K562 (cell line): ENCODE measurements around the gene SCAPER. TPM values are rescaled to one million over a fixed set of nuclear protein-coding genes. Genes with fewer than 3 reads are reported as not detected.

Experiments
- ATAC-seq: fragments of 200-7000 bp; cut with Tn5 transposase; 3 replicates; pipeline ENCODE4 v1.9.1; 2020; ENCODE audit warnings: moderate library complexity
- BruUV-seq: library from RNA; stranded (reverse); fragments of 400-500 nt; replicated peaks from 2 replicates; lab custom pipeline; 2021; lab: Mats Ljungman, UMichigan
- CTCF ChIA-PET: fragments of 300-600 bp; formaldehyde crosslinking; extraction: SDS; loops from one replicate; lab custom pipeline; 2021; ENCODE audit warnings: low intra/inter-chr PET ratio; lab: Yijun Ruan, JAX
- POLR2A ChIA-PET: fragments of 300-600, 350-650 bp; sonication (Branson Sonifier 250); formaldehyde crosslinking; extraction: SDS; loops from one replicate; lab custom pipeline; 2021; ENCODE audit warnings: antibody characterized with exemption, inconsistent platforms; lab: Yijun Ruan, JAX
- DNase-seq, 4 experiments: peaks; one replicate each; pipeline versions ENCODE4 v3.0.0 to v3.0.0-alpha.2; 2011 to 2018; ENCODE audit warnings: low spot score in 3 of 4, mixed read lengths in 3 of 4; ENCODE audit errors: extremely low read depth in 1 of 4
- FAIRE-seq: peaks from 2 replicates; lab custom pipeline; 2011; peaks lifted over from hg19 to GRCh38; lab: Jason Lieb, UNC
- H2AFZ ChIP-seq: 2 replicates; pipeline ENCODE4 v1.6.0; 2011; ENCODE audit warnings: low read depth, low read length, control low read depth, inconsistent platforms
- H3K27ac ChIP-seq: fragments of 200-600 bp; 3 replicates; pipeline ENCODE4 v1.8.0; 2011; ENCODE audit warnings: low read depth, mild to moderate bottlenecking, control low read depth, inconsistent platforms, low read length, moderate library complexity, mixed read lengths; ENCODE audit errors: extremely low read depth
- H3K27me3 ChIP-seq, 2 experiments: fragments of 300-600 bp in 1 of 2; 2 replicates in 1 of 2; 3 replicates in 1 of 2; pipeline versions ENCODE4 v1.6.0 to v1.8.0; 2011; ENCODE audit warnings: inconsistent platforms in 2 of 2, low read length in 2 of 2, mild to moderate bottlenecking in 1 of 2, mixed read lengths in 1 of 2, moderate library complexity in 1 of 2; ENCODE audit not compliant: control insufficient read depth in 2 of 2, insufficient read depth in 2 of 2
- H3K36me3 ChIP-seq: fragments of 300-600 bp; 3 replicates; pipeline ENCODE4 v1.8.0; 2011; ENCODE audit warnings: mild to moderate bottlenecking, low read length, inconsistent platforms; ENCODE audit not compliant: control insufficient read depth, insufficient read depth
- H3K4me1 ChIP-seq, 2 experiments: fragments of 200-600 bp in 1 of 2; replicated peaks in 1 of 2; 2 replicates in 1 of 2; 3 replicates in 1 of 2; pipeline versions ENCODE4 v1.5.1 to v1.8.0; 2011; ENCODE audit warnings: inconsistent platforms in 2 of 2, low read length in 2 of 2, mild to moderate bottlenecking in 1 of 2, mixed read lengths in 1 of 2, moderate library complexity in 1 of 2; ENCODE audit not compliant: control insufficient read depth in 2 of 2, insufficient read depth in 2 of 2
- H3K4me2 ChIP-seq: 2 replicates; pipeline ENCODE4 v1.6.1; 2011; ENCODE audit warnings: low read length, control low read depth, inconsistent platforms, mixed read lengths; ENCODE audit not compliant: insufficient read depth
- H3K4me3 ChIP-seq: fragments of 200-600 bp; sonication (generic), shearing (Covaris generic); 2 replicates; pipeline ENCODE4 v1.5.1; 2016; ENCODE audit warnings: control low read depth, inconsistent platforms
- H3K79me2 ChIP-seq: fragments of 200-600 bp; 3 replicates; pipeline ENCODE4 v1.8.0; 2011; ENCODE audit warnings: low read length, inconsistent platforms; ENCODE audit not compliant: control insufficient read depth, insufficient read depth
- H3K9ac ChIP-seq, 2 experiments: 2 replicates each; pipeline versions ENCODE4 v1.6.0 to v1.6.1; 2011; ENCODE audit warnings: low read depth in 2 of 2, low read length in 2 of 2, control low read depth in 1 of 2, inconsistent platforms in 1 of 2, mild to moderate bottlenecking in 1 of 2, mixed read lengths in 1 of 2; ENCODE audit not compliant: insufficient read depth in 1 of 2
- H3K9me1 ChIP-seq: one replicate; pipeline ENCODE4 v1.6.0; 2011; ENCODE audit warnings: inconsistent platforms, mild to moderate bottlenecking, low read length, moderate library complexity; ENCODE audit not compliant: control insufficient read depth, insufficient read depth
- H3K9me3 ChIP-seq: replicated peaks from 2 replicates; pipeline ENCODE4 v1.5.1; 2011; ENCODE audit warnings: low read depth, low read length, inconsistent platforms; ENCODE audit not compliant: control insufficient read depth, insufficient read depth
- H4K20me1 ChIP-seq: replicated peaks from 2 replicates; pipeline ENCODE4 v1.6.1; 2011; ENCODE audit warnings: low read length, inconsistent platforms, mixed read lengths; ENCODE audit not compliant: control insufficient read depth, insufficient read depth
- CBX3 ChIP-seq, 2 experiments: IDR thresholded peaks; 1 replicate in 1 of 2; 2 replicates in 1 of 2; pipeline ENCODE4 v1.6.1; 2012; ENCODE audit warnings: inconsistent platforms in 2 of 2, low read length in 2 of 2, borderline replicate concordance in 1 of 2, control low read depth in 1 of 2
- GABPB1 ChIP-seq: sonication (generic); formaldehyde crosslinking; IDR thresholded peaks from 2 replicates; pipeline ENCODE4 v1.8.0; 2022; ENCODE audit warnings: mild to moderate bottlenecking, missing genetic modification reagents
- TRIM28 ChIP-seq: fragments of 450-650 bp; IDR thresholded peaks from 2 replicates; pipeline ENCODE4 v1.6.1; 2017
- ZNF280A ChIP-seq: fragments of 450-650 bp; IDR thresholded peaks from 2 replicates; pipeline ENCODE4 v1.6.1; 2018; ENCODE audit warnings: mild to moderate bottlenecking, low read depth; ENCODE audit not compliant: partially characterized antibody
- ZNF280B ChIP-seq: fragments of 250-450 bp; sonication (Bioruptor Pico); IDR thresholded peaks from 2 replicates; pipeline ENCODE4 v1.5.1; 2021; ENCODE audit warnings: mild to moderate bottlenecking
- WGBS: fragments of 100-300 bp; shearing (Covaris generic); methylation state at CpG from one replicate; pipeline ENCODE4 v1.1.6; 2016; ENCODE audit warnings: low coverage, mixed read lengths; ENCODE audit not compliant: insufficient coverage; ENCODE audit errors: missing lambda C conversion rate; 5-methylcytosine and 5-hydroxymethylcytosine counted together
- in situ Hi-C: fragments of 300-500 bp; cut with MboI; formaldehyde crosslinking; loops from 4 replicates; pipeline ENCODE4 v1.15.0; 2018; ENCODE audit warnings: inconsistent platforms, mixed read lengths
- intact Hi-C: fragments of 100-400 bp; cut with micrococcal nuclease; formaldehyde crosslinking; loops from 2 replicates; pipeline ENCODE4 v1.14.2; 2022
- polyA plus RNA-seq, 8 experiments: library from polyadenylated mRNA; depleted of rRNA in 4 of 8; stranded (reverse) in 5 of 8; unstranded in 3 of 8; fragments of >200 nt; fragmentation: Nextera tagmentation in 2 of 8; fragmentation: Illumina TruSeq in 1 of 8; extraction: Ambion mirVana in 2 of 8; extraction: Trizol in 1 of 8; gene quantifications; 2 replicates each; pipeline versions ENCODE4 v1.2.1 to v1.2.3, GENCODE V29; 2011 to 2014; ENCODE audit warnings: inconsistent platforms in 1 of 8, missing spikeins in 1 of 8
- total RNA-seq, 7 experiments: library from RNA; depleted of rRNA in 6 of 7; stranded (reverse); fragments of >200 nt in 6 of 7; fragmentation: Illumina TruSeq in 2 of 7; extraction: Trizol in 2 of 7; gene quantifications; 2 replicates each; pipeline versions ENCODE4 v1.2.1 to v1.2.3, GENCODE V29; 2011 to 2021; ENCODE audit warnings: low replicate concordance in 1 of 7

The SCAPER gene
- total and polyA plus RNA-seq, 9 of the 15 experiments (the other 6 are each of a cell fraction or from before 2014, with no cell fraction given): 1.3 to 5.7 (median 3.2) TPM

- Histone ChIP-seq H3K4me2 (no peak overlapping the region), H3K79me2 (no peaks in the 10 kb centered on the region), H3K27ac (no peak overlapping the region), H3K9me1 (no peaks in the 10 kb centered on the region), H3K36me3 (peaks cover 11% of the 10 kb centered on the region; the same call in 2 of the 3 replicates), H4K20me1 (no peaks in the 10 kb centered on the region), H3K27me3 (no peaks in the 10 kb centered on the region), H3K9me3 (peaks cover 10% of the 10 kb centered on the region; the same call in 1 of the 2 replicates), H2AFZ (no peak overlapping the region), H3K4me3 (no peak overlapping the region), H3K4me1 (no peaks in the 10 kb centered on the region), H3K9ac (no peak overlapping the region)
- 57% methylated on average over 2 of the region's 2 CpGs for WGBS
- in situ Hi-C loops: no loop called here
- TF ChIP-seq ZNF280A (peak; percentile 77), TRIM28 (peak; percentile 82; the same call in 1 of the 2 replicates), ZNF280B (CRISPR knock-in tag) (peak; percentile 56; the same call in 1 of the 2 replicates), CBX3 (IDR thresholded peaks at IDR 0.05; ENCODE audit: borderline replicate concordance in 1 of 2, low read length in 2 of 2) (0 out of 3 replicates have a peak, but pooled peaks of 1 of the 2 experiments have one; percentile 52), GABPB1 (CRISPR knock-in tag) (no peak)
- ChIA-PET CTCF (no interaction called here), POLR2A (no interaction called here)
- no peak for ATAC-seq
- no TSS peak for BruUV-seq
- no peak for FAIRE-seq
- DNase-seq: no peak
- intact Hi-C loops: no loop called here
Observed at GRCh38 chr15:76763554-76763953, 141.6 kb downstream of the SCAPER start.
